ENCODE data around the gene TRABD2B. TPM values are rescaled to one million over a fixed set of nuclear protein-coding genes. Genes with fewer than 3 reads are reported as not detected.

The TRABD2B gene
- total RNA-seq, 1 experiment from 2014 or later: 10.3 TPM

DNA sequence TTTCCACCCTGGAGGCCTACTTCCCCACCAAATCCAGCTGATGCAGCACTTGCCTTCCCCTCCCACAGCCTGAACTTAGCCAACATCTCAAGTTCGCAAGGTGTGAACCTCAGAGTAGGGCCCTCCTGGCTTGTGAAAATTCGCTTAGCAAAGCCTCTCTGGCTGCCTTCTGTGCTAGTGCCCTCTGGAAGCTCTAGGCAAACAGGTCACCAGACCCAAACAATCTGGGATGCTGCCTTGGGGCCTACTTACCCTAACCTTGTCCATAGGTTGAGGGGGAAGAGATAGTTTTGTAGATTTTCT lies 30.3 kb upstream of the TRABD2B start (continued):
- TF ChIP-seq AFF4 (CRISPR knock-in tag; IDR thresholded peaks at IDR 0.05; ENCODE audit: borderline replicate concordance) (no peak), CBFB (CRISPR knock-in tag; IDR thresholded peaks at IDR 0.05; ENCODE audit: low read depth) (no peak), NR2C2 (CRISPR knock-in tag; IDR thresholded peaks at IDR 0.05) (no peak)

DNA sequence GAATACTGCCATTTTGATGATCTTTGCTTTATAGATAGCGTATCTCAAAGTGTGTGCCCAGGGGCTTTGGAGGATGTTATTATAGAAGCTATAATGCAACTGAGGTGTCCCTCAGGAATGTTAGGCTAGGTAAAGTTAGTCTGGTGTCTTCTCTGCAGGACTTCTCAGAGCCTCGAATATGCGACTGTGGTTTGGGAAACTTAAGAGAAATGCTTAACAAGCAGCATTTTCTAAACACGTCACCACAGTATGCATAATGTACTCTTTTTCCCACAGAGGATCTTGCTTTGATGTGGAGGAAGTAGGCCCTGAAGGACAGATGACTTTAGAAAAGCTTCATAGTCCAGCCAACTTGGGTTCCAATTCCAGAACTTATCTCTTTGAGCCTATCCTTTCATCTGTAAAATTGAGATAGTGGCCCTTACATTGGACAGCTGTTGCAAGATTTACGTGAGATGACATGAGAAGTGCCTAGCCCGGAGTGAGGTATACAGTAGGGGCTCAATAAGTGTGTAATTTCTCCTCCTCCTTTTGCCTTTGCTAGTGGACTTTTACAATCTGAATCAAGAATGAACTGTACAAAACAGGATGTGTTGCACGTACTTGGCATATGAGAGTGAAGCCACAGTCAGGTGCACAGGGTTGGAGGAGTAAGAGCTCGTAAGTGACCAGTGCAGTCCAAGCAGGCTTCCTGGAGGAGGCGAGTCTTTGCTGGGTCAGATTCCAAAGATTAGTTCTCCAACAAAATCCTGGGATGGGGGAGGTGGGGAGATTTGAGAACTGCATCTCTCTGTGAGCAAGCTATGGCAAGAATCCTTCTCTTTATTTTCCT lies 29.7 kb upstream of the TRABD2B start:
- no peak for TF ChIP-seq RORB (CRISPR knock-in tag; IDR thresholded peaks at IDR 0.05)
- no peak for TF ChIP-seq CBFB (CRISPR knock-in tag; IDR thresholded peaks at IDR 0.05; ENCODE audit: low read depth)
- no peak for TF ChIP-seq ZNF425 (CRISPR knock-in tag; conservative IDR thresholded peaks at IDR 0.05)
- TF ChIP-seq, protein P1, sequence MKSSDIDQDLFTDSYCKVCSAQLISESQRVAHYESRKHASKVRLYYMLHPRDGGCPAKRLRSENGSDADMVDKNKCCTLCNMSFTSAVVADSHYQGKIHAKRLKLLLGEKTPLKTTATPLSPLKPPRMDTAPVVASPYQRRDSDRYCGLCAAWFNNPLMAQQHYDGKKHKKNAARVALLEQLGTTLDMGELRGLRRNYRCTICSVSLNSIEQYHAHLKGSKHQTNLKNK (CRISPR knock-in tag; IDR thresholded peaks at IDR 0.05): no peak
- no peak for TF ChIP-seq OVOL2 (CRISPR knock-in tag; IDR thresholded peaks at IDR 0.05; ENCODE audit: borderline replicate concordance)
- TF ChIP-seq, protein P2, sequence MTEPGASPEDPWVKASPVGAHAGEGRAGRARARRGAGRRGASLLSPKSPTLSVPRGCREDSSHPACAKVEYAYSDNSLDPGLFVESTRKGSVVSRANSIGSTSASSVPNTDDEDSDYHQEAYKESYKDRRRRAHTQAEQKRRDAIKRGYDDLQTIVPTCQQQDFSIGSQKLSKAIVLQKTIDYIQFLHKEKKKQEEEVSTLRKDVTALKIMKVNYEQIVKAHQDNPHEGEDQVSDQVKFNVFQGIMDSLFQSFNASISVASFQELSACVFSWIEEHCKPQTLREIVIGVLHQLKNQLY (CRISPR knock-in tag; IDR thresholded peaks at IDR 0.05): no peak
- no peak for TF ChIP-seq FOXJ3 (CRISPR knock-in tag; IDR thresholded peaks at IDR 0.05; ENCODE audit: borderline replicate concordance)
- no peak for TF ChIP-seq FOXP4 (CRISPR knock-in tag; IDR thresholded peaks at IDR 0.05)
- TF ChIP-seq ZNF512 (CRISPR knock-in tag; IDR thresholded peaks at IDR 0.05; ENCODE audit: borderline replicate concordance): no peak
- TF ChIP-seq, protein P3, sequence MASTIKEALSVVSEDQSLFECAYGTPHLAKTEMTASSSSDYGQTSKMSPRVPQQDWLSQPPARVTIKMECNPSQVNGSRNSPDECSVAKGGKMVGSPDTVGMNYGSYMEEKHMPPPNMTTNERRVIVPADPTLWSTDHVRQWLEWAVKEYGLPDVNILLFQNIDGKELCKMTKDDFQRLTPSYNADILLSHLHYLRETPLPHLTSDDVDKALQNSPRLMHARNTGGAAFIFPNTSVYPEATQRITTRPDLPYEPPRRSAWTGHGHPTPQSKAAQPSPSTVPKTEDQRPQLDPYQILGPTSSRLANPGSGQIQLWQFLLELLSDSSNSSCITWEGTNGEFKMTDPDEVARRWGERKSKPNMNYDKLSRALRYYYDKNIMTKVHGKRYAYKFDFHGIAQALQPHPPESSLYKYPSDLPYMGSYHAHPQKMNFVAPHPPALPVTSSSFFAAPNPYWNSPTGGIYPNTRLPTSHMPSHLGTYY (CRISPR knock-in tag; IDR thresholded peaks at IDR 0.05): no peak
- TF ChIP-seq ZSCAN18 (CRISPR knock-in tag; IDR thresholded peaks at IDR 0.05): no peak
- TF ChIP-seq NFE2L1 (CRISPR knock-in tag; IDR thresholded peaks at IDR 0.05): no peak
- no peak for TF ChIP-seq ZNF138 (CRISPR knock-in tag; conservative IDR thresholded peaks at IDR 0.05)
- TF ChIP-seq GTF2I (CRISPR knock-in tag; conservative IDR thresholded peaks at IDR 0.05): no peak
- no peak for TF ChIP-seq JAZF1 (CRISPR knock-in tag; IDR thresholded peaks at IDR 0.05)
- TF ChIP-seq, protein P4, sequence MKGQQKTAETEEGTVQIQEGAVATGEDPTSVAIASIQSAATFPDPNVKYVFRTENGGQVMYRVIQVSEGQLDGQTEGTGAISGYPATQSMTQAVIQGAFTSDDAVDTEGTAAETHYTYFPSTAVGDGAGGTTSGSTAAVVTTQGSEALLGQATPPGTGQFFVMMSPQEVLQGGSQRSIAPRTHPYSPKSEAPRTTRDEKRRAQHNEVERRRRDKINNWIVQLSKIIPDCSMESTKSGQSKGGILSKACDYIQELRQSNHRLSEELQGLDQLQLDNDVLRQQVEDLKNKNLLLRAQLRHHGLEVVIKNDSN (CRISPR knock-in tag; IDR thresholded peaks at IDR 0.05): no peak
- ChIA-PET CTCF (interaction anchor here (1.0 to 4.2 kb wide), 2 partner anchors 29 to 34 kb away, joined by 4 to 20 read pairs; partner anchors contain the start of gene TRABD2B), POLR2A (no interaction called here)
- Mint-ChIP-seq H3K36me3 (no peaks in the 10 kb centered on the region), H3K4me3 (no peak overlapping the region), H3K9me3 (no peaks in the 10 kb centered on the region), H3K27me3 (ENCODE audit: low read depth) (peaks cover 26% of the 10 kb centered on the region), H3K4me1 (peaks cover 65% of the 10 kb centered on the region), H3K27ac (no peak overlapping the region)
- ATAC-seq: no peak
- DNase-seq (ENCODE audit: low spot score): no peak

Data from WTC11 (cell line).